Cerebellar nuclear complex (tissue), 1 donor: ENCODE data around the gene KCTD4.
"Not testable (repeated sequence)": the region's sequence is repeated elsewhere in the genome, so short reads cannot be mapped to it uniquely, and the experiment has no call there.

Experiments
- DNase-seq, 2 experiments: peaks; one replicate each; lab custom pipeline; 2025; lab: John Stamatoyannopoulos, UW

Gene KCTD4

GRCh38 chr13:45200701-45201232, at the start of gene KCTD4:
Gene KCTD4, minus strand, starts transcription at chr13:45201045. Its CDS starts 6,478 bp downstream, at chr13:45194567.
- DNase-seq = no peak

GRCh38 chr13:45249662-45250061, 48.8 kb upstream of the KCTD4 start:
- no peak for DNase-seq

- DNase-seq = not testable (repeated sequence)
Measured at GRCh38 chr13:45244736-45245135, 43.9 kb upstream of the KCTD4 start.

DNA sequence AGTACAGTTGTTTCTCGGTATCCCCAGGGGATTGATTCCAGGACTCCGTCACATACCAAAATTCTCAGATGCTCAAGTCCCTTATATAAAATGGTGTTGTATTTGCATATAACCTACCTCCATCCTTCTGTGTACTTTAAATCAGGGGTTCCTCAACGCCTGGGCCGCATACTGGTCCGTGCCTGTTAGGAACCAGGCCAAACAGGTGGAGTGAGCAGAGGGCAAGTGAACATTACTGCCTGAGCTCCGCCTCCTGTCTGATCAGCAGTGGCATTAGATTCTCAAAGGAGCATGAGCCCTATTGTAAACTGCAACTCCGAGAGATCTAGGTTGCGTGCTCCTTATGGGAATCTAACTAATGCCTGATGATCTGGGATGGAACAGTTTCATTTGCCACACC, 42.2 kb upstream of the KCTD4 start:
- no peak for DNase-seq

DNA sequence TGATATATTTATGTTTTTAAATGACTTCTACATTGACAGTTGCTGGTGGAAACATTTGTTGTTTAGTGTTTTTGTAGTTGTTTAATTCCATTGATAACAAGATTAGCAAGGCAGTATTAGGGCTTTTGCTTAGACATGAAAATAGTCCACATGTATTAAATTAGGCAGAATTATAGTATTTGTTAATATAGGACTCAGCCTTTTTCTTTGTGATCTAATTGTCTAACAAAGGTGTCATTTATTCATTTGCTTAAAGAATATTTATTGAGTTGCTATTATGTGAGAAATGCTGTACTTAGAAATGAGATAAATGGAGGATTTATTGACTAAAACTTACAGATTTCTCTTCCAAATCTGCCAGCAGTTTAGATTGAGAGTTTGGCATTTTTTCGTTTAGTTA, 41.7 kb upstream of the KCTD4 start:
- DNase-seq = no peak

DNA sequence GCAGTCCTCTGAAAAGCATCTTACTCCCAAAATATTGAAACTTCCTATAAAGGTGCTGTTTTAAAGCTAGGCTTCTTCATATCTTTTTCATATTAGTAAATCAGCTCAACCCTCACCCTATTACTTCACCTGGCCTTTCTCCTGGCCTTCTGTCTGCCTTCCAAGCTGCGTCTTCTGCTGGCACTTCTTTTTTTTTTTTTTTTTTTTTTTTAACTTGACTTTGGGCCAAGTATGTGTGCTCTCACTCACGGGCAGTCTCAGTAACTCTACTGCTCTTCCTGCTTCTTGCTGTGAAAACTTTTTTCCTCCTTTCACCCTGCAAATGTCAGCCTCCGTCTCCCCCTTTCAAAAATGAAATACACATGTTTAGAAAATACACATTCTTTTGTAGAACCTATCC, 41.2 kb upstream of the KCTD4 start:
- DNase-seq = no peak

DNA sequence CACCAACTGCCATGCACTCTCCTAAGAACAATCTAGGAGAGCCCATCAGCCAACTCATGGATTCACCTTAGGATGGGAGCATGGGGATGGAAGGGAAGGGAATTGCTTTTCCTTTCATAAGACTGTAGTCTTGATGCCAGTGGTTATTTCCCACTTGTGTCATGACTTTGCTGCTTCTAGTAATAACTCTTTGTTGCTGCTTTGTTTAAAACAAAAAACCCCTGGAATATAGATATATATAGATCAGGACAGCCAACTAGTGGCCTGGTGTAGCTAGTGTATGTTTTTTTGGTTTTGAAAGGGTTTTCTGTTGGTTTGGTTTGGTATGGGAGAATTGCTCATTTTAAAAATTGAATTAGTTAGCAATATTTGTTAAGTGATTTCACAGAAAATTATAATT, 39.3 kb upstream of the KCTD4 start:
- no peak for DNase-seq

GRCh38 chr13:45238945-45239795, 38.3 kb upstream of the KCTD4 start:
- no peak for DNase-seq

GRCh38 chr13:45232591-45232990, 31.7 kb upstream of the KCTD4 start:
- DNase-seq = no peak

DNA sequence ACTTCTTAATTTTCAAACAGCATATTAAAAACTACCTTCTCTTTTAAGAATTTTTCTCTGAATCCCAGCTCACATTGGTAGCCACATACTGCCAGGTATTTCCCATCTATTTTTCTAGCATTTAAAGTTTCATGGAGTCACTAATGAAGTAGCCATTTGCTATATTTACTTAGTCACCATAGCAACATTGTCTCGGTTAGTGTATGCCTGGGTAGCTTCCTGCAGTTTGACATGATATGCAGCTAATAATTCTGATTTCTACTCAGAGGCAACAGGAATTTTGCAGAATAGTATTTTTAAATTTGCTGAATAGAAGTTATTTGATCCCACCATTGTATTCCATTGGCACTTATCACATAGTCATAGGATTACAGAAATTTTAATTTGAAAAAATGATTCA, 30.9 kb upstream of the KCTD4 start:
- no peak for DNase-seq

DNA sequence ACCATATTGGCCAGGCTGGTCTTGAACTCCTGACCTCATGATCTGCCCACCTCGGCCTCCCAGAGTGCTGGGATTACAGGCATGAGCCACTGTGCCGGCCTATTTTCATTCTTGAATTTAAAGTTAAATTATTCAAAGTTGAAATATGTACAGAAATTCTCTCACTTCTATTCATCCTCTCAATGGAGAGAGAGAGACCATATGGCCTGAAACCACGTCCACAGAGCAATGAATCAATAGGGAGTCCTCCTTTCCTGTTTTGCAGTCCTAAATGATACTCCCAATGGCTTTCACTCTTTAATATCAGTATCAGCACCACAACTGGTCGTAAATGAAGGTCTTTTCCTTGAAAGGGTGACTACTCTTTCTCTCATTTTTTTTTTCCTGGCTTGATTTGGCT, 30.5 kb upstream of the KCTD4 start:
- DNase-seq = no peak

DNA sequence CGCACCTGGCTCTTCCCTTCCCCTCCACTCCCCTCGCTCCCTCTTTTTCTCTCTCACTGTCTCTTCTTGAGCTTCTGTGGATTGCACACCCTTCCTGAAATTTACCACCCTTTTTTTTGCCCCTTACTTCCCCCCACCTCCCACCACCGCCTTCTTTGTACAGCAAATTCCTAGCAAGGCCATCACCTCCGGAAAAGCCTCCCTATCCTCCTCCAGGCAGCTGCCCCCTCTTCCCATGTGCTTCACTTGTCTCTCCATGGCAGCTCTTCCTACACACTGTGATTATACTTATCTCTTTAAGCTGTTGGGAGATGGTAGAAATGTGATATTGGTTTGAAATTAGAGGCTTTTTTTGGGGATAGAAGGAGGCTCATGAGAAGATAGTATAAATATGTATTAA, 28.3 kb upstream of the KCTD4 start:
- no peak for DNase-seq

DNA sequence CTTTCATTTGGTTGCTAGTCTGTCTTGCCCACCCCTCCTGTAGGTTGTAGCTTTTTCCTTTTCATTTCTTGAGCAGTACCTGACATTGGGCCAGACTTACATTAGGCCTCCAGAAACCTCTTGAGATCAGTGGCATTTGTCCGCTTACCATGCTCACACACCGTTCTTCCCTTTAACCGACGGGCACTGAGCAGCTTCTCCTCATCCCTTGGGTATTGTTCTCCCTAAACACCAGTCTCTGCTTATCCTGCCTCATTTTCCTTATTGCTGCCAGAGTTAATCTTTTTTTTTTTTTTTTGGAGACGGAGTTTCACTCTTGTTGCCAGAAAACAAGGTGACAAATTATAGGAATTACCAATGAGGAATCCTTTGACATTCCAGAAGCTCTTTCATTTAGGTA, 27.2 kb upstream of the KCTD4 start:
- DNase-seq = no peak

DNA sequence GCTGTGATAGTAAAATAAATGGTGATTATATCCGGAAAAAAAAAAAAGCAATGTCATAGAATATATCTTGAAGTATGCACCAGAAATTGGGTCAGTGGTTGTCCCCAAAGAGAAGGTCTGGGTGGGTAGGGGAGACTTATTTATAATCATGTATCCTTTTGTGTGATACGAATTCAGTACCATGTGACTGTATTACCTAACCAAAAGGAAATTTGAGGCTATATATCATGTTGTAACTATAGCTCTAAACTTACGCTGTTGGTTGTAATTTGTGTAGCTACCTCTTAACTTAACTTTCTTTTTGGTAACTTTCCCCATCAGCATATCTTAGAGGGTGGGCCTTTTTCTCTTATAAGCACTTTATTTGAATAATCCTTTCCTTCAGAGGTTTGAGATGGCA, 25.2 kb upstream of the KCTD4 start:
- DNase-seq = no peak

DNA sequence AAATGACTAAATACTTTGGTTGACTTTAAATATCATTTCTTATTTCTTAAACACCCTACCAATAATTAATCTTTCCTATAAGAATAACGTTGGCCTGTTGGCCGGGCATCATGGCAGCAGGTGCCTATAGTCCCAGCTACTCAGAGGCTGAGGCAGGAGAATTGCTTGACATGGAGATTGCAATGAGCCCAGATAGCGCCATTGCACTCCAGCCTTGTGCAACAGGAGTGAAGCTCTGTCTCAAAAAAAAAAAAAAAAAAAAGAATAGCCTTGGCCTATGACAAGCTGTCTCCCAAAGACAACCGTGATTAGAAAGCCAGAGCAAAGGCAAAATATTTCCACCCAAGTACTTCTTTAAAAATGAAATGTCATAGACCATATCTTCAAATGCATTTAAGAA, 24.5 kb upstream of the KCTD4 start:
- no peak for DNase-seq

- no peak for DNase-seq
Measured at GRCh38 chr13:45224176-45224575, 23.3 kb upstream of the KCTD4 start.

DNA sequence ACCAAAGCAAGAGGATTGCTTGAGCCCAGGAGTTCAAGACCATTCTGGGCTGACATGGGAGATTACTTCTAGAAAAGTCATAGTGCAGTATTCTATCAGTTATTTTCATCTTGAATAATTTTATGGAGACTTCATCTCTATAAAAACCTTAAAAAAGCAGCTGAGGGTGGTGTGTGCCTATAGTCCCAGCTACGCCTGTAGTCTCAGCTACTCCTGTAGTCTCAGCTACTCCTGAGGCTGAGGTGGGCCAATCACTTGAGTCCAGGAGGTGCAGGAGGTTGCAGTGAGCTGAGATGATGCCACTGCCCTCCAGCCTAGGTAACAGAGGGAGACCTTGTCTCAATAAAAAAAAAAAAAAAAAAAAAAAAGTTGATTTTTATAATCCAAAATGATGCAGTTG, 22.1 kb upstream of the KCTD4 start:
- no peak for DNase-seq

- no peak for DNase-seq
Measured at GRCh38 chr13:45222516-45222915, 21.7 kb upstream of the KCTD4 start.

GRCh38 chr13:45220403-45220802, 19.6 kb upstream of the KCTD4 start:
- no peak for DNase-seq

DNA sequence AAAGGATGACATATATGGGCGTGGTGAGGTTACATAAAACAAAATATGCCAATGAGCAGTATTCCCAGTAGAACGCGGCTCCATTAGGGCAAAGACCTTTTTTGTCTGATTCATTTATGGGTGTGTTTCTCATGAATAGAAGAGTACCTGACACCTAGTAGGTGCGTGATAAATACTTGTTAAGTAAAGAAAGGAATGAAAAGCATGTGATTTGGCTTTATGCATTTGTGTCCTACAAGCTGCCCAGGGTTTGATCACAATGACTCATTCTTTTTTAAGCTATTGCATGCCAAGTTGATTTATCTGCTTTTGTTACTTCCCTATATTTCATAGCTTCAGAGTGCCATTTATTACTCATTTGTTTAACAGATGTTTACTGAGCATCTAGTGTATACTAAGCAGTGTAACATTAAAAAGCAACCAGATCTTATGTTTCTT, 19.1 kb upstream of the KCTD4 start:
- no peak for DNase-seq

DNA sequence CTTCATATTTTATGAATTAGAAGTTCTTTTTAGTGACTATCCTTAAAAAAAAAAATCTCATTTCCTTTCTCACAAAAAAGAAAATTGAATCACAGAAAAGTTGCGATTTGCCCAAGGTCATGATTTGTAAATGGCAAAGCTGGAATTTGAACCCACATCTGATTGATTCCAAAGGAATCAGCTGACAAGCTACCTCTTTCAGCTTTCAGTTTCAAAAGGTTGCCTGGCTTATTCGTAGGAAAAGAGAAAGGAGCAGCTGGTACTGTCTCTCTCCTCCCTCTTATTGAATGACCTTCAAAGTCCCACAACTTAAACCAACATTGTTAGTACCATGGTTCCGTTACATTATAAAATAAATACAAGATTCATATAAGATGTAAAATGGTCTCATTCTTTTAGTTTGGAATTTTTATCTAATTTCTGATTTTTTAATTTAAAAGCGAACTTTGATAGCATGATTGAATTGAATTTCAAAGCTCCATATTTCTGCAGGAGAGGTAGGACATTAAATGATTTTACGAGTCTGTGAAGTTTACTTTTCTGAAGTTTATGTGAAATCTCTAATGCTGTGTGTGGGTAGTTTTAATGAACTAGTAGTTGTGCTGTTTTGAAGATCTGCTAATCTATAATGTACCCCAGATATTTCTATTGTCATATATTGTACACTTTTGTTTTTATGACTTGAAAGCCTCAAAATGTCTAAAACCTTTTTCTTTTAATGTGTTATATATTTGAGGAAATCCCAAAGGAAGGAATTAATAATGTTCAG, 18.5 kb upstream of the KCTD4 start:
- no peak for DNase-seq

DNA sequence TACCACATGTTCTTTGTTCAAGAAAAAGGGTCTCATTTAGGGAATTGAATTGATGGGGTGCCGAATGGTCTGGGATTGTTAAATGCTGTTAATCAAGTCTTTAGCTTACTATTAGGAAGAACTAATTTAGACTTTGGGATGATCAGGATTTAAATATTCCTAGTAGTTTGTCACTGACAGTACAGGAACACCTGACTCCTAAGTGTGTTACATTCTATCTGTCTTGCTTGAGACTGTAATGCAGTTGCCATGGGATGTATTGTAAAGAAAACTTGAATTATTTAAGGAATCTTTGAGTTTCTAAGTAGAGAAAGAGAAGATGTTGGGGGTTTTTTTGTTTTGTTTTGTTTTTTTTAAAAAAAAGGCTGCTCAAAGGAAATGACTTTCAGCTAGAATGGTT, 17.8 kb upstream of the KCTD4 start:
- no peak for DNase-seq

GRCh38 chr13:45216193-45216592, 15.3 kb upstream of the KCTD4 start:
- no peak for DNase-seq
